ENCODE data around the gene WWC2. TPM values are rescaled to one million over a fixed set of nuclear protein-coding genes. Genes with fewer than 3 reads are reported as not detected.
A peak's percentile ranks its signal among the peaks of the same experiment; 100 is the strongest.

WWC2 gene
- total and polyA plus RNA-seq, 2 experiments from 2014 or later = 50.5 to 74.2 TPM

DNA sequence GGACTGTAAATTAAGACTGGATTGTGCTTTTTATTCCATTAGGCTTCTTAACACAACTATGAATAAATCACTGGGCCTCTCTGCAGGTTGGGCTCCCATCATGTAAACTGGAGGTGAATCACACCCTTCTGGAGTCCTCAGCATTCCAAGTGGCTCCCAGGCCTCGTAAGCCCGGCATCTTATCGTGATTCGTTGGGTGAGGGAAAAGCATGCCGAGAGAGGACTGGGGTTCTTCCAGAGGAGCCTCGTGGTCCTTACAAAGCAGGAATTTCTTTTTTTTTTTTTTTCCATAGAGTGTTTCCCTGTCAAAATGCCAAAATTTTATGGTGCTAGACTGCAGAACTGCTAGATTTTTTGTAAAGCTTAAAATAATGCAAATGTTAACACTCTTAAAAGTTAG lies 201.0 kb downstream of the WWC2 start:
- Histone ChIP-seq H3K27ac (ENCODE audit: low read depth) (no peak overlapping the region), H2AFZ (no peak overlapping the region), H4K20me1 (replicated peaks; ENCODE audit: insufficient read depth) (0 out of 2 replicates have a peak, but pooled peaks cover 3% of the 10 kb centered on the region), H3K79me2 (replicated peaks; ENCODE audit: insufficient read depth) (no peaks in the 10 kb centered on the region), H3K4me3 (no peak overlapping the region), H3K4me1 (ENCODE audit: insufficient read depth) (no peaks in the 10 kb centered on the region), H3F3A (replicated peaks; ENCODE audit: low read depth) (no peaks in the 10 kb centered on the region), H3K27me3 (ENCODE audit: insufficient read depth) (no peaks in the 10 kb centered on the region), H3K9me2 (ENCODE audit: insufficient read depth) (no peaks in the 10 kb centered on the region), H3K36me3 (ENCODE audit: insufficient read depth) (peaks cover 17% of the 10 kb centered on the region), H3K4me2 (no peak overlapping the region)
- H3K4me3 Mint-ChIP-seq = no peak overlapping the region
- peak; percentile 37 for DNase-seq (ENCODE audit: low spot score)
- H3K27ac Mint-ChIP-seq = no peak overlapping the region
- TF ChIP-seq, protein P1, sequence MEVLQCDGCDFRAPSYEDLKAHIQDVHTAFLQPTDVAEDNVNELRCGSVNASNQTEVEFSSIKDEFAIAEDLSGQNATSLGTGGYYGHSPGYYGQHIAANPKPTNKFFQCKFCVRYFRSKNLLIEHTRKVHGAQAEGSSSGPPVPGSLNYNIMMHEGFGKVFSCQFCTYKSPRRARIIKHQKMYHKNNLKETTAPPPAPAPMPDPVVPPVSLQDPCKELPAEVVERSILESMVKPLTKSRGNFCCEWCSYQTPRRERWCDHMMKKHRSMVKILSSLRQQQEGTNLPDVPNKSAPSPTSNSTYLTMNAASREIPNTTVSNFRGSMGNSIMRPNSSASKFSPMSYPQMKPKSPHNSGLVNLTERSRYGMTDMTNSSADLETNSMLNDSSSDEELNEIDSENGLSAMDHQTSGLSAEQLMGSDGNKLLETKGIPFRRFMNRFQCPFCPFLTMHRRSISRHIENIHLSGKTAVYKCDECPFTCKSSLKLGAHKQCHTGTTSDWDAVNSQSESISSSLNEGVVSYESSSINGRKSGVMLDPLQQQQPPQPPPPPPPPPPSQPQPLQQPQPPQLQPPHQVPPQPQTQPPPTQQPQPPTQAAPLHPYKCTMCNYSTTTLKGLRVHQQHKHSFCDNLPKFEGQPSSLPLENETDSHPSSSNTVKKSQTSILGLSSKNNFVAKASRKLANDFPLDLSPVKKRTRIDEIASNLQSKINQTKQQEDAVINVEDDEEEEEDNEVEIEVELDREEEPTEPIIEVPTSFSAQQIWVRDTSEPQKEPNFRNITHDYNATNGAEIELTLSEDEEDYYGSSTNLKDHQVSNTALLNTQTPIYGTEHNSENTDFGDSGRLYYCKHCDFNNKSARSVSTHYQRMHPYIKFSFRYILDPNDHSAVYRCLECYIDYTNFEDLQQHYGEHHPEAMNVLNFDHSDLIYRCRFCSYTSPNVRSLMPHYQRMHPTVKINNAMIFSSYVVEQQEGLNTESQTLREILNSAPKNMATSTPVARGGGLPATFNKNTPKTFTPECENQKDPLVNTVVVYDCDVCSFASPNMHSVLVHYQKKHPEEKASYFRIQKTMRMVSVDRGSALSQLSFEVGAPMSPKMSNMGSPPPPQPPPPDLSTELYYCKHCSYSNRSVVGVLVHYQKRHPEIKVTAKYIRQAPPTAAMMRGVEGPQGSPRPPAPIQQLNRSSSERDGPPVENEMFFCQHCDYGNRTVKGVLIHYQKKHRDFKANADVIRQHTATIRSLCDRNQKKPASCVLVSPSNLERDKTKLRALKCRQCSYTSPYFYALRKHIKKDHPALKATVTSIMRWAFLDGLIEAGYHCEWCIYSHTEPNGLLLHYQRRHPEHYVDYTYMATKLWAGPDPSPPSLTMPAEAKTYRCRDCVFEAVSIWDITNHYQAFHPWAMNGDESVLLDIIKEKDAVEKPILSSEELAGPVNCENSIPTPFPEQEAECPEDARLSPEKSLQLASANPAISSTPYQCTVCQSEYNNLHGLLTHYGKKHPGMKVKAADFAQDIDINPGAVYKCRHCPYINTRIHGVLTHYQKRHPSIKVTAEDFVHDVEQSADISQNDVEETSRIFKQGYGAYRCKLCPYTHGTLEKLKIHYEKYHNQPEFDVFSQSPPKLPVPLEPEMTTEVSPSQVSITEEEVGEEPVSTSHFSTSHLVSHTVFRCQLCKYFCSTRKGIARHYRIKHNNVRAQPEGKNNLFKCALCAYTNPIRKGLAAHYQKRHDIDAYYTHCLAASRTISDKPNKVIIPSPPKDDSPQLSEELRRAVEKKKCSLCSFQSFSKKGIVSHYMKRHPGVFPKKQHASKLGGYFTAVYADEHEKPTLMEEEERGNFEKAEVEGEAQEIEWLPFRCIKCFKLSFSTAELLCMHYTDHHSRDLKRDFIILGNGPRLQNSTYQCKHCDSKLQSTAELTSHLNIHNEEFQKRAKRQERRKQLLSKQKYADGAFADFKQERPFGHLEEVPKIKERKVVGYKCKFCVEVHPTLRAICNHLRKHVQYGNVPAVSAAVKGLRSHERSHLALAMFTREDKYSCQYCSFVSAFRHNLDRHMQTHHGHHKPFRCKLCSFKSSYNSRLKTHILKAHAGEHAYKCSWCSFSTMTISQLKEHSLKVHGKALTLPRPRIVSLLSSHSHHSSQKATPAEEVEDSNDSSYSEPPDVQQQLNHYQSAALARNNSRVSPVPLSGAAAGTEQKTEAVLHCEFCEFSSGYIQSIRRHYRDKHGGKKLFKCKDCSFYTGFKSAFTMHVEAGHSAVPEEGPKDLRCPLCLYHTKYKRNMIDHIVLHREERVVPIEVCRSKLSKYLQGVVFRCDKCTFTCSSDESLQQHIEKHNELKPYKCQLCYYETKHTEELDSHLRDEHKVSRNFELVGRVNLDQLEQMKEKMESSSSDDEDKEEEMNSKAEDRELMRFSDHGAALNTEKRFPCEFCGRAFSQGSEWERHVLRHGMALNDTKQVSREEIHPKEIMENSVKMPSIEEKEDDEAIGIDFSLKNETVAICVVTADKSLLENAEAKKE (CRISPR knock-in tag; IDR thresholded peaks at IDR 0.05) = no peak
- TF ChIP-seq CREB1 (CRISPR knock-in tag; IDR thresholded peaks at IDR 0.05; ENCODE audit: low read depth) = no peak
- H3K27me3 Mint-ChIP-seq (ENCODE audit: insufficient read depth, low read depth, poor library complexity) = no peaks in the 10 kb centered on the region
- peaks cover 42% of the 10 kb centered on the region for H3K36me3 Mint-ChIP-seq (ENCODE audit: low read depth)
- no peaks in the 10 kb centered on the region; the same call in 2 of the 3 replicates for H3K4me1 Mint-ChIP-seq
- H3K9me3 Mint-ChIP-seq = no peaks in the 10 kb centered on the region
- ATAC-seq = peak; percentile 50; the same call in 2 of the 3 replicates

DNA sequence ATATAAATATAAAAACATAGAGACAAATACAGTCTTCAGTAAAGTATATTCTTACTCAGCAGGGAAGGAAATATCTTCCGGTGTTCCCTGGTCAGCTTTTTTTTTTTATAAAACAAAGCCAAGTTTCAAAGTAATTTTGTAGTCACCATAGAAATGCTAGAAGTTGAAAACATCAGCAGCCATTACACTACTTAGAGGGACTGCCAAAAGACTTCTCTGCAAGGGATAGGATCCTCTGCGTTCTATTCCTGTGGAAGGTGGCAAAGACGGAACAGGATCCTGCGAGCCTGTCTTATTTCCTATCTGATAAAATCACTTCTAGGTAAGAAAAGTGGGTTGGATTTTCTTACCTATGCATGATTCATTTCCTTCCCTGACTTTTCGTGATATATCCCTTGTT lies 201.6 kb downstream of the WWC2 start:
- no peaks in the 10 kb centered on the region; the same call in 2 of the 3 replicates for H3K4me1 Mint-ChIP-seq
- peaks cover 12% of the 10 kb centered on the region; the same call in 1 of the 2 replicates for H3K36me3 ChIP-seq (ENCODE audit: insufficient read depth)
- H3K9me2 ChIP-seq (ENCODE audit: insufficient read depth) = no peaks in the 10 kb centered on the region
- no peaks in the 10 kb centered on the region for H3K27me3 ChIP-seq (ENCODE audit: insufficient read depth)
- H4K20me1 ChIP-seq (replicated peaks; ENCODE audit: insufficient read depth) = 0 out of 2 replicates have a peak, but pooled peaks cover 3% of the 10 kb centered on the region
- no peak overlapping the region for H3K27ac ChIP-seq (ENCODE audit: low read depth)
- DNase-seq (ENCODE audit: low spot score) (no peak), ATAC-seq (no peak)
- no peaks in the 10 kb centered on the region for H3K4me1 ChIP-seq (ENCODE audit: insufficient read depth)
- no peak overlapping the region for H3K4me3 Mint-ChIP-seq
- H3K27ac Mint-ChIP-seq = no peak overlapping the region
- H3F3A ChIP-seq (replicated peaks; ENCODE audit: low read depth) = no peaks in the 10 kb centered on the region
- H2AFZ ChIP-seq = no peak overlapping the region
- H3K27me3 Mint-ChIP-seq (ENCODE audit: insufficient read depth, low read depth, poor library complexity) = no peaks in the 10 kb centered on the region
- no peaks in the 10 kb centered on the region for H3K79me2 ChIP-seq (replicated peaks; ENCODE audit: insufficient read depth)
- no peaks in the 10 kb centered on the region for H3K9me3 Mint-ChIP-seq
- no peak overlapping the region for H3K4me3 ChIP-seq
- peaks cover 38% of the 10 kb centered on the region for H3K36me3 Mint-ChIP-seq (ENCODE audit: low read depth)
- no peak overlapping the region for H3K4me2 ChIP-seq
- TF ChIP-seq ZNF114 (CRISPR knock-in tag; IDR thresholded peaks at IDR 0.05) (no peak), STAT1 (IDR thresholded peaks at IDR 0.05; ENCODE audit: unreplicated experiment) (no peak), ZNF331 (CRISPR knock-in tag; IDR thresholded peaks at IDR 0.05; ENCODE audit: low read depth) (no peak)
- TF ChIP-seq, protein P2, sequence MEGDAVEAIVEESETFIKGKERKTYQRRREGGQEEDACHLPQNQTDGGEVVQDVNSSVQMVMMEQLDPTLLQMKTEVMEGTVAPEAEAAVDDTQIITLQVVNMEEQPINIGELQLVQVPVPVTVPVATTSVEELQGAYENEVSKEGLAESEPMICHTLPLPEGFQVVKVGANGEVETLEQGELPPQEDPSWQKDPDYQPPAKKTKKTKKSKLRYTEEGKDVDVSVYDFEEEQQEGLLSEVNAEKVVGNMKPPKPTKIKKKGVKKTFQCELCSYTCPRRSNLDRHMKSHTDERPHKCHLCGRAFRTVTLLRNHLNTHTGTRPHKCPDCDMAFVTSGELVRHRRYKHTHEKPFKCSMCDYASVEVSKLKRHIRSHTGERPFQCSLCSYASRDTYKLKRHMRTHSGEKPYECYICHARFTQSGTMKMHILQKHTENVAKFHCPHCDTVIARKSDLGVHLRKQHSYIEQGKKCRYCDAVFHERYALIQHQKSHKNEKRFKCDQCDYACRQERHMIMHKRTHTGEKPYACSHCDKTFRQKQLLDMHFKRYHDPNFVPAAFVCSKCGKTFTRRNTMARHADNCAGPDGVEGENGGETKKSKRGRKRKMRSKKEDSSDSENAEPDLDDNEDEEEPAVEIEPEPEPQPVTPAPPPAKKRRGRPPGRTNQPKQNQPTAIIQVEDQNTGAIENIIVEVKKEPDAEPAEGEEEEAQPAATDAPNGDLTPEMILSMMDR (conservative IDR thresholded peaks at IDR 0.05; ENCODE audit: low read depth in 2 of 2) = no peak
